H9 (cell line): ENCODE measurements around the gene ZHX3. TPM values are rescaled to one million over a fixed set of nuclear protein-coding genes. Genes with fewer than 3 reads are reported as not detected.

Experiments
- DNase-seq: peaks from one replicate; pipeline ENCODE4 v3.0.0-alpha.2; 2017
- H2AFZ ChIP-seq: one replicate; pipeline ENCODE4 v1.6.1; 2013; ENCODE audit warnings: mild to moderate bottlenecking, low read length, control low read depth, moderate library complexity
- H2AK5ac ChIP-seq: 2 replicates; pipeline ENCODE4 v1.6.1; 2013; ENCODE audit warnings: low read length, control low read depth, mixed read lengths; ENCODE audit not compliant: insufficient read length
- H2BK120ac ChIP-seq: one replicate; pipeline ENCODE4 v1.6.1; 2013; ENCODE audit warnings: low read depth, mild to moderate bottlenecking, low read length, control low read depth, inconsistent platforms; ENCODE audit not compliant: poor library complexity, severe bottlenecking
- H2BK12ac ChIP-seq: 2 replicates; pipeline ENCODE4 v1.6.1; 2013; ENCODE audit warnings: low read length, control low read depth, mixed read lengths, low read depth; ENCODE audit not compliant: insufficient read length
- H2BK15ac ChIP-seq: 2 replicates; pipeline ENCODE4 v1.6.1; 2013; ENCODE audit warnings: low read depth, low read length, control low read depth
- H2BK20ac ChIP-seq: one replicate; pipeline ENCODE4 v1.6.1; 2013; ENCODE audit warnings: low read depth, mild to moderate bottlenecking, low read length, control low read depth, inconsistent platforms; ENCODE audit not compliant: poor library complexity, severe bottlenecking
- H2BK5ac ChIP-seq: 2 replicates; pipeline ENCODE4 v1.6.1; 2013; ENCODE audit warnings: low read length, control low read depth, mixed read lengths; ENCODE audit not compliant: insufficient read length
- H3K14ac ChIP-seq: 2 replicates; pipeline ENCODE4 v1.6.1; 2013; ENCODE audit warnings: low read length, control low read depth; ENCODE audit not compliant: insufficient read depth
- H3K18ac ChIP-seq: 2 replicates; pipeline ENCODE4 v1.6.1; 2013; ENCODE audit warnings: low read depth, mild to moderate bottlenecking, mixed read lengths, low read length, control low read depth; ENCODE audit not compliant: insufficient read length
- H3K23ac ChIP-seq: 2 replicates; pipeline ENCODE4 v1.6.1; 2013; ENCODE audit warnings: low read length, control low read depth, mixed read lengths, low read depth; ENCODE audit not compliant: insufficient read length
- H3K23me2 ChIP-seq: 2 replicates; pipeline ENCODE4 v1.6.1; 2013; ENCODE audit warnings: low read depth, mild to moderate bottlenecking, mixed read lengths, low read length, control low read depth; ENCODE audit not compliant: insufficient read length, poor library complexity, severe bottlenecking
- H3K27ac ChIP-seq: 2 replicates; pipeline ENCODE4 v1.5.1; 2013; ENCODE audit warnings: low read length, control low read depth, mixed read lengths, low read depth; ENCODE audit not compliant: insufficient read length
- H3K27me3 ChIP-seq: 2 replicates; pipeline ENCODE4 v1.6.1; 2013; ENCODE audit warnings: low read length, control low read depth, inconsistent platforms; ENCODE audit not compliant: insufficient read depth
- H3K4ac ChIP-seq: 2 replicates; pipeline ENCODE4 v1.6.1; 2013; ENCODE audit warnings: low read depth, mild to moderate bottlenecking, control low read depth, inconsistent platforms, low read length, moderate library complexity
- H3K4me1 ChIP-seq: 2 replicates; pipeline ENCODE4 v1.6.1; 2013; ENCODE audit warnings: low read length, control low read depth, inconsistent platforms; ENCODE audit not compliant: insufficient read depth
- H3K4me2 ChIP-seq: 2 replicates; pipeline ENCODE4 v1.6.1; 2013; ENCODE audit warnings: low read length, control low read depth, mixed read lengths; ENCODE audit not compliant: insufficient read length, insufficient read depth
- H3K56ac ChIP-seq: 2 replicates; pipeline ENCODE4 v1.6.1; 2013; ENCODE audit warnings: low read depth, mild to moderate bottlenecking, mixed read lengths, low read length, control low read depth; ENCODE audit not compliant: insufficient read length
- H3K79me1 ChIP-seq: 2 replicates; pipeline ENCODE4 v1.6.1; 2013; ENCODE audit warnings: low read depth, mild to moderate bottlenecking, moderate library complexity, low read length, control low read depth, inconsistent platforms; ENCODE audit not compliant: insufficient read depth, poor library complexity, severe bottlenecking
- H3K79me2 ChIP-seq: 2 replicates; pipeline ENCODE4 v1.6.1; 2013; ENCODE audit warnings: low read length, control low read depth, inconsistent platforms; ENCODE audit not compliant: insufficient read depth
- H3K9ac ChIP-seq: 2 replicates; pipeline ENCODE4 v1.6.1; 2013; ENCODE audit warnings: low read length, control low read depth, mixed read lengths; ENCODE audit not compliant: insufficient read length; ENCODE audit errors: extremely low read depth
- H3K9me3 ChIP-seq: one replicate; pipeline ENCODE4 v1.6.1; 2013; ENCODE audit warnings: low read depth, low read length, inconsistent platforms; ENCODE audit not compliant: control insufficient read depth
- H3T11ph ChIP-seq: one replicate; pipeline ENCODE4 v1.6.1; 2013; ENCODE audit warnings: mild to moderate bottlenecking, low read length, control low read depth, inconsistent platforms
- H4K20me1 ChIP-seq: one replicate; pipeline ENCODE4 v1.6.1; 2013; ENCODE audit not compliant: control insufficient read depth, insufficient read length, insufficient read depth
- H4K5ac ChIP-seq: 2 replicates; pipeline ENCODE4 v1.6.1; 2013; ENCODE audit warnings: low read depth, mild to moderate bottlenecking, mixed read lengths, low read length, control low read depth; ENCODE audit not compliant: insufficient read length
- H4K8ac ChIP-seq: replicated peaks from 2 replicates; pipeline ENCODE4 v1.6.1; 2013; ENCODE audit warnings: low read length, control low read depth, mixed read lengths, low read depth; ENCODE audit not compliant: insufficient read length
- H4K91ac ChIP-seq: 2 replicates; pipeline ENCODE4 v1.6.1; 2013; ENCODE audit warnings: low read depth, mild to moderate bottlenecking, moderate library complexity, mixed read lengths, low read length, control low read depth; ENCODE audit not compliant: insufficient read length
- H3K27ac Mint-ChIP-seq, 3 experiments: 2 replicates in 2 of 3; 3 replicates in 1 of 3; pipeline ENCODE4 v1.8.0; 2020 to 2021; ENCODE audit warnings: mixed read lengths in 3 of 3, mild to moderate bottlenecking in 1 of 3, moderate library complexity in 1 of 3
- H3K27me3 Mint-ChIP-seq: 2 replicates; pipeline ENCODE4 v1.8.0; 2021; ENCODE audit warnings: low read depth, mild to moderate bottlenecking, moderate library complexity, mixed read lengths
- H3K36me3 Mint-ChIP-seq, 3 experiments: 2 replicates in 2 of 3; 3 replicates in 1 of 3; pipeline ENCODE4 v1.8.0; 2020 to 2021; ENCODE audit warnings: low read depth in 3 of 3, mixed read lengths in 3 of 3; ENCODE audit not compliant: insufficient read depth in 1 of 3
- H3K4me1 Mint-ChIP-seq, 2 experiments: 2 replicates each; pipeline ENCODE4 v1.8.0; 2020; ENCODE audit warnings: mixed read lengths in 2 of 2
- H3K4me3 Mint-ChIP-seq, 2 experiments: 2 replicates in 1 of 2; 3 replicates in 1 of 2; pipeline ENCODE4 v1.8.0; 2020 to 2021; ENCODE audit warnings: mild to moderate bottlenecking in 2 of 2, mixed read lengths in 2 of 2, moderate library complexity in 1 of 2
- H3K9me3 Mint-ChIP-seq, 2 experiments: 2 replicates in 1 of 2; 3 replicates in 1 of 2; pipeline ENCODE4 v1.8.0; 2020; ENCODE audit warnings: mild to moderate bottlenecking in 2 of 2, mixed read lengths in 2 of 2, moderate library complexity in 1 of 2
- WGBS: extraction: QIAGEN DNeasy Blood & Tissue Kit; methylation state at CpG from one replicate; pipeline ENCODE4 v1.1.7; 2013; ENCODE audit warnings: missing lambda C conversion rate, low lambda C conversion rate, mixed read lengths; ENCODE audit not compliant: insufficient read length; ENCODE audit errors: extremely low coverage; 5-methylcytosine and 5-hydroxymethylcytosine counted together
- total RNA-seq: library from RNA; stranded (reverse); gene quantifications from 2 replicates; pipeline ENCODE4 v1.2.1, GENCODE V29; 2021
- TF ChIP-seq, protein P1 (sequence below): fragments of 200-600 bp; sonication (generic); conservative IDR thresholded peaks from 3 replicates; pipeline ENCODE4 v1.8.0; 2021; ENCODE audit warnings: antibody characterized with exemption, mild to moderate bottlenecking

Gene ZHX3
- total RNA-seq, 1 experiment from 2014 or later = 4.4 TPM

DNA sequence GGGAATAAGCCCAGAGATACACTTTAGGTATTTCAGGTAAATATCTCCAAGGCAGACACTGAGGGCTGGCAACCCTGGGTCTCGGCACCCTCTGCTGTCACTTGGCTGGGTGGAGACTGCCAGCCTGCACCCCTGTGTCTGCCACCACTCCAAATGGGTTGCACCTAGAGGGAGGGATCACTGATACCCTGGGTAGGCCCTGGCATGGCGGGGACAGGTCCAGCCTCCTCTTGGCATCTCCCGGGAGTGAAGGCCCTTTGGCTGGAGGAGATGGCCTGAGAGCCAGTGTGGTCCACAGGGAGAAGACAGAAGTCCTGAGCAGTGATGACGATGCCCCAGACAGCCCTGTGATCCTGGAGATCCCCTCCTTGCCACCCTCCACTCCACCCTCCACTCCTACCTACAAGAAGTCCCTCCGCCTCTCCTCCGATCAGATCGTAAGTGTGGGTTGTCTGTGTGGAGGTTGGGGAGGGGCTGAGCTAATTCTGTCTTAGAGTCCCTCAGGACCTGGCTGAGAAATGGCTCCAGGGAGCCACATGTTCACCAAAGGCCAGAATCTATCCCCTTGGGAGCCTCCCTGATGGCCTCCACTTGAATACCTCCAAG lies 38.2 kb upstream of the ZHX3 start:
- no peak for DNase-seq
- no peak overlapping the region for H3K4me2 ChIP-seq
- H4K8ac ChIP-seq = no peak overlapping the region
- peaks cover 0 to 4% (median 3%) of the 10 kb centered on the region in 3 experiments; a peak in 3 of 7 replicates for H3K36me3 Mint-ChIP-seq
- H3K79me1 ChIP-seq = no peaks in the 10 kb centered on the region
- H3T11ph ChIP-seq = no peak overlapping the region
- no peak overlapping the region for H3K27ac Mint-ChIP-seq
- H2AFZ ChIP-seq = no peak overlapping the region
- H3K4me1 ChIP-seq = no peaks in the 10 kb centered on the region
- H3K4ac ChIP-seq = no peak overlapping the region
- H4K91ac ChIP-seq = no peak overlapping the region
- no peaks in the 10 kb centered on the region for H3K27me3 Mint-ChIP-seq
- TF ChIP-seq, protein P1, sequence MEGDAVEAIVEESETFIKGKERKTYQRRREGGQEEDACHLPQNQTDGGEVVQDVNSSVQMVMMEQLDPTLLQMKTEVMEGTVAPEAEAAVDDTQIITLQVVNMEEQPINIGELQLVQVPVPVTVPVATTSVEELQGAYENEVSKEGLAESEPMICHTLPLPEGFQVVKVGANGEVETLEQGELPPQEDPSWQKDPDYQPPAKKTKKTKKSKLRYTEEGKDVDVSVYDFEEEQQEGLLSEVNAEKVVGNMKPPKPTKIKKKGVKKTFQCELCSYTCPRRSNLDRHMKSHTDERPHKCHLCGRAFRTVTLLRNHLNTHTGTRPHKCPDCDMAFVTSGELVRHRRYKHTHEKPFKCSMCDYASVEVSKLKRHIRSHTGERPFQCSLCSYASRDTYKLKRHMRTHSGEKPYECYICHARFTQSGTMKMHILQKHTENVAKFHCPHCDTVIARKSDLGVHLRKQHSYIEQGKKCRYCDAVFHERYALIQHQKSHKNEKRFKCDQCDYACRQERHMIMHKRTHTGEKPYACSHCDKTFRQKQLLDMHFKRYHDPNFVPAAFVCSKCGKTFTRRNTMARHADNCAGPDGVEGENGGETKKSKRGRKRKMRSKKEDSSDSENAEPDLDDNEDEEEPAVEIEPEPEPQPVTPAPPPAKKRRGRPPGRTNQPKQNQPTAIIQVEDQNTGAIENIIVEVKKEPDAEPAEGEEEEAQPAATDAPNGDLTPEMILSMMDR = no peak
- H3K9ac ChIP-seq = no peak overlapping the region
- WGBS = no CpG with 5 or more reads among the region's 7 CpGs
- no peak overlapping the region for H3K14ac ChIP-seq
- no peaks in the 10 kb centered on the region for H3K9me3 ChIP-seq
- H3K9me3 Mint-ChIP-seq = no peaks in the 10 kb centered on the region; a peak in 1 of 5 replicates
- H3K79me2 ChIP-seq = no peaks in the 10 kb centered on the region
- no peaks in the 10 kb centered on the region for H3K23me2 ChIP-seq
- no peak overlapping the region for H2BK20ac ChIP-seq
- no peak overlapping the region for H2AK5ac ChIP-seq
- H2BK12ac ChIP-seq = no peak overlapping the region
- no peak overlapping the region for H3K18ac ChIP-seq
- no peak overlapping the region for H3K56ac ChIP-seq
- no peak overlapping the region for H3K27ac ChIP-seq
- no peak overlapping the region for H2BK5ac ChIP-seq
- H2BK120ac ChIP-seq = no peak overlapping the region
- no peak overlapping the region for H3K4me3 Mint-ChIP-seq
- H3K4me1 Mint-ChIP-seq = 0 out of 4 replicates have a peak, but pooled peaks cover 0 to 3% of the 10 kb centered on the region in 2 experiments
- no peak overlapping the region for H4K5ac ChIP-seq
- H2BK15ac ChIP-seq = no peak overlapping the region
- H3K27me3 ChIP-seq = no peaks in the 10 kb centered on the region
- no peak overlapping the region for H3K23ac ChIP-seq
- no peaks in the 10 kb centered on the region for H4K20me1 ChIP-seq
